ENCODE results near the gene HOXC9.

HOXC9 gene

GRCh38 chr12:53989227-53990113 is 10.5 kb upstream of the HOXC9 start:
- no peak for DNase-seq

- no peak for DNase-seq
Measured at GRCh38 chr12:53990311-53991076, 9.5 kb upstream of the HOXC9 start.

GRCh38 chr12:53991077-53991460 is 8.9 kb upstream of the HOXC9 start:
- no peak for DNase-seq

- no peak for DNase-seq
Measured at GRCh38 chr12:53992377-53992889, 7.5 kb upstream of the HOXC9 start.

GRCh38 chr12:53993162-53994008 is 6.6 kb upstream of the HOXC9 start:
- DNase-seq: no peak

GRCh38 chr12:53994009-53994263 is 6.0 kb upstream of the HOXC9 start:
- no peak for DNase-seq

GRCh38 chr12:53994264-53995001 is 5.5 kb upstream of the HOXC9 start:
- DNase-seq: no peak

GRCh38 chr12:53995002-53995377 is 5.0 kb upstream of the HOXC9 start:
- no peak for DNase-seq

GRCh38 chr12:53995378-53996239 is 4.4 kb upstream of the HOXC9 start:
- no peak for DNase-seq

- no peak for DNase-seq
Measured at GRCh38 chr12:53996240-53997203, 3.4 kb upstream of the HOXC9 start.

- DNase-seq: no peak
Measured at GRCh38 chr12:53997204-53998109, 2.5 kb upstream of the HOXC9 start.

- DNase-seq: no peak
Measured at GRCh38 chr12:53998110-53998899, 1.7 kb upstream of the HOXC9 start.

- no peak for DNase-seq
Measured at GRCh38 chr12:53998900-53999236, 1.1 kb upstream of the HOXC9 start.

- DNase-seq: no peak
Measured at GRCh38 chr12:53999559-54000115, 324 bp upstream of the HOXC9 start.

GRCh38 chr12:54001283-54002187 is 1.6 kb downstream of the HOXC9 start:
- DNase-seq: no peak

- no peak for DNase-seq
Measured at GRCh38 chr12:54002278-54002914, 2.4 kb downstream of the HOXC9 start.

All from CD4-positive, alpha-beta T cell treated with Interleukin-17A for 1 hour (primary cell).